ENCODE measurements around the gene RFT1.

DNA sequence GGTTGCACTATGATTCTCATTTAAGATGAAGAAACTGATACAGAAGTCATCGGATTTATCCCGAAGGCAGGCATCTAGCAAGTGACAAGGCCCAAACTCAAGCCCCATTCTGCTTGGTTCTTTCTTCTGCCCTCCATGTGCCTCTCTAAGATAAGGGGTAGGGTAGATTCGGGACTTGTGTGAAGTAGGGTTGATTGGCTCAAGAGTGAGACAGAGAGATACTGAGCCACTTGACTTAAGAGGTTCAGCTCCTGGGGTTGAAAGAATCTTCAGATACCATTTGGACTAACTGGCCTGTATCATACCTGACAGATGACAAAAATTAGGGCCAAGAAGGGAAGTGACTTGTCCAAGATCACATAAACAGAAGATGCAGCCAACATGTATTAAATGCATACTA lies 891 bp downstream of the RFT1 start:
- no peak for TF ChIP-seq CTCF (IDR thresholded peaks at IDR 0.05 in 8 of 11, conservative IDR thresholded peaks at IDR 0.05 in 3 of 11)
- no peak for TF ChIP-seq POLR2A (IDR thresholded peaks at IDR 0.05)
- no peak for TF ChIP-seq POLR2AphosphoS5 (IDR thresholded peaks at IDR 0.05)

All from spleen (tissue), 7 donors.